K562 (cell line): ENCODE results near the gene SPECC1L. TPM values are rescaled to one million over a fixed set of nuclear protein-coding genes. Genes with fewer than 3 reads are reported as not detected.

Source experiments
- ATAC-seq: fragments of 200-7000 bp; cut with Tn5 transposase; 3 replicates; pipeline ENCODE4 v1.9.1; 2020; ENCODE audit warnings: moderate library complexity
- BruUV-seq: library from RNA; stranded (reverse); fragments of 400-500 nt; replicated peaks from 2 replicates; lab custom pipeline; 2021; lab: Mats Ljungman, UMichigan
- CTCF ChIA-PET: fragments of 300-600 bp; formaldehyde crosslinking; extraction: SDS; loops from one replicate; lab custom pipeline; 2021; ENCODE audit warnings: low intra/inter-chr PET ratio; lab: Yijun Ruan, JAX
- POLR2A ChIA-PET: fragments of 300-600, 350-650 bp; sonication (Branson Sonifier 250); formaldehyde crosslinking; extraction: SDS; loops from one replicate; lab custom pipeline; 2021; ENCODE audit warnings: antibody characterized with exemption, inconsistent platforms; lab: Yijun Ruan, JAX
- DNase-seq, 4 experiments: peaks; one replicate each; pipeline versions ENCODE4 v3.0.0 to v3.0.0-alpha.2; 2011 to 2018; ENCODE audit warnings: low spot score in 3 of 4, mixed read lengths in 3 of 4; ENCODE audit errors: extremely low read depth in 1 of 4
- FAIRE-seq: peaks from 2 replicates; lab custom pipeline; 2011; peaks lifted over from hg19 to GRCh38; lab: Jason Lieb, UNC
- H2AFZ ChIP-seq: 2 replicates; pipeline ENCODE4 v1.6.0; 2011; ENCODE audit warnings: low read depth, low read length, control low read depth, inconsistent platforms
- H3K27ac ChIP-seq: fragments of 200-600 bp; 3 replicates; pipeline ENCODE4 v1.8.0; 2011; ENCODE audit warnings: low read depth, mild to moderate bottlenecking, control low read depth, inconsistent platforms, low read length, moderate library complexity, mixed read lengths; ENCODE audit errors: extremely low read depth
- H3K27me3 ChIP-seq, 2 experiments: fragments of 300-600 bp in 1 of 2; 2 replicates in 1 of 2; 3 replicates in 1 of 2; pipeline versions ENCODE4 v1.6.0 to v1.8.0; 2011; ENCODE audit warnings: inconsistent platforms in 2 of 2, low read length in 2 of 2, mild to moderate bottlenecking in 1 of 2, mixed read lengths in 1 of 2, moderate library complexity in 1 of 2; ENCODE audit not compliant: control insufficient read depth in 2 of 2, insufficient read depth in 2 of 2
- H3K36me3 ChIP-seq: fragments of 300-600 bp; 3 replicates; pipeline ENCODE4 v1.8.0; 2011; ENCODE audit warnings: mild to moderate bottlenecking, low read length, inconsistent platforms; ENCODE audit not compliant: control insufficient read depth, insufficient read depth
- H3K4me1 ChIP-seq, 2 experiments: fragments of 200-600 bp in 1 of 2; replicated peaks in 1 of 2; 2 replicates in 1 of 2; 3 replicates in 1 of 2; pipeline versions ENCODE4 v1.5.1 to v1.8.0; 2011; ENCODE audit warnings: inconsistent platforms in 2 of 2, low read length in 2 of 2, mild to moderate bottlenecking in 1 of 2, mixed read lengths in 1 of 2, moderate library complexity in 1 of 2; ENCODE audit not compliant: control insufficient read depth in 2 of 2, insufficient read depth in 2 of 2
- H3K4me2 ChIP-seq: 2 replicates; pipeline ENCODE4 v1.6.1; 2011; ENCODE audit warnings: low read length, control low read depth, inconsistent platforms, mixed read lengths; ENCODE audit not compliant: insufficient read depth
- H3K4me3 ChIP-seq: fragments of 200-600 bp; sonication (generic), shearing (Covaris generic); 2 replicates; pipeline ENCODE4 v1.5.1; 2016; ENCODE audit warnings: control low read depth, inconsistent platforms
- H3K79me2 ChIP-seq: fragments of 200-600 bp; 3 replicates; pipeline ENCODE4 v1.8.0; 2011; ENCODE audit warnings: low read length, inconsistent platforms; ENCODE audit not compliant: control insufficient read depth, insufficient read depth
- H3K9ac ChIP-seq, 2 experiments: 2 replicates each; pipeline versions ENCODE4 v1.6.0 to v1.6.1; 2011; ENCODE audit warnings: low read depth in 2 of 2, low read length in 2 of 2, control low read depth in 1 of 2, inconsistent platforms in 1 of 2, mild to moderate bottlenecking in 1 of 2, mixed read lengths in 1 of 2; ENCODE audit not compliant: insufficient read depth in 1 of 2
- H3K9me1 ChIP-seq: one replicate; pipeline ENCODE4 v1.6.0; 2011; ENCODE audit warnings: inconsistent platforms, mild to moderate bottlenecking, low read length, moderate library complexity; ENCODE audit not compliant: control insufficient read depth, insufficient read depth
- H3K9me3 ChIP-seq: replicated peaks from 2 replicates; pipeline ENCODE4 v1.5.1; 2011; ENCODE audit warnings: low read depth, low read length, inconsistent platforms; ENCODE audit not compliant: control insufficient read depth, insufficient read depth
- H4K20me1 ChIP-seq: replicated peaks from 2 replicates; pipeline ENCODE4 v1.6.1; 2011; ENCODE audit warnings: low read length, inconsistent platforms, mixed read lengths; ENCODE audit not compliant: control insufficient read depth, insufficient read depth
- CGGBP1 ChIP-seq: fragments of 250-450 bp; sonication (Bioruptor Pico); IDR thresholded peaks from 2 replicates; pipeline ENCODE4 v1.9.0; 2021; ENCODE audit warnings: mild to moderate bottlenecking
- DIDO1 ChIP-seq: fragments of 450-650 bp; IDR thresholded peaks from 2 replicates; pipeline ENCODE4 v1.6.1; 2016; ENCODE audit warnings: low read depth, missing biosample characterization, missing genetic modification characterization
- ESRRA ChIP-seq: fragments of 450-650 bp; IDR thresholded peaks from 2 replicates; pipeline ENCODE4 v1.6.1; 2014; ENCODE audit warnings: low read depth, mild to moderate bottlenecking, moderate library complexity, borderline replicate concordance
- POLR2A ChIP-seq: fragments of 450-650 bp; conservative IDR thresholded peaks from 2 replicates; pipeline ENCODE4 v1.6.1; 2016
- POLR3G ChIP-seq: IDR thresholded peaks from 2 replicates; pipeline ENCODE4 v1.6.1; 2011; ENCODE audit not compliant: insufficient read length, insufficient replicate concordance; ENCODE audit errors: extremely low read depth
- TAF15 ChIP-seq: fragments of 200-400 bp; formaldehyde crosslinking; IDR thresholded peaks from 2 replicates; pipeline ENCODE4 v1.6.1; 2017; ENCODE audit warnings: mild to moderate bottlenecking, low read depth, low read length, moderate library complexity
- WGBS: fragments of 100-300 bp; shearing (Covaris generic); methylation state at CpG from one replicate; pipeline ENCODE4 v1.1.6; 2016; ENCODE audit warnings: low coverage, mixed read lengths; ENCODE audit not compliant: insufficient coverage; ENCODE audit errors: missing lambda C conversion rate; 5-methylcytosine and 5-hydroxymethylcytosine counted together
- in situ Hi-C: fragments of 300-500 bp; cut with MboI; formaldehyde crosslinking; loops from 4 replicates; pipeline ENCODE4 v1.15.0; 2018; ENCODE audit warnings: inconsistent platforms, mixed read lengths
- intact Hi-C: fragments of 100-400 bp; cut with micrococcal nuclease; formaldehyde crosslinking; loops from 2 replicates; pipeline ENCODE4 v1.14.2; 2022
- polyA plus RNA-seq, 8 experiments: library from polyadenylated mRNA; depleted of rRNA in 4 of 8; stranded (reverse) in 5 of 8; unstranded in 3 of 8; fragments of >200 nt; fragmentation: Nextera tagmentation in 2 of 8; fragmentation: Illumina TruSeq in 1 of 8; extraction: Ambion mirVana in 2 of 8; extraction: Trizol in 1 of 8; gene quantifications; 2 replicates each; pipeline versions ENCODE4 v1.2.1 to v1.2.3, GENCODE V29; 2011 to 2014; ENCODE audit warnings: inconsistent platforms in 1 of 8, missing spikeins in 1 of 8
- total RNA-seq, 7 experiments: library from RNA; depleted of rRNA in 6 of 7; stranded (reverse); fragments of >200 nt in 6 of 7; fragmentation: Illumina TruSeq in 2 of 7; extraction: Trizol in 2 of 7; gene quantifications; 2 replicates each; pipeline versions ENCODE4 v1.2.1 to v1.2.3, GENCODE V29; 2011 to 2021; ENCODE audit warnings: low replicate concordance in 1 of 7
- TF ChIP-seq, protein P1 (sequence below): sonication (generic); formaldehyde crosslinking; IDR thresholded peaks from 2 replicates; pipeline ENCODE4 v1.8.0; 2022; ENCODE audit warnings: mild to moderate bottlenecking, missing genetic modification reagents

SPECC1L gene
- total and polyA plus RNA-seq, 9 of the 15 experiments (the other 6 are each of a cell fraction or from before 2014, with no cell fraction given), result 1.4 to 27.9 (median 14.5) TPM

- no peak for TF ChIP-seq ESRRA
Observed at GRCh38 chr22:24408630-24409029, 138.0 kb downstream of the SPECC1L start (continued).

DNA sequence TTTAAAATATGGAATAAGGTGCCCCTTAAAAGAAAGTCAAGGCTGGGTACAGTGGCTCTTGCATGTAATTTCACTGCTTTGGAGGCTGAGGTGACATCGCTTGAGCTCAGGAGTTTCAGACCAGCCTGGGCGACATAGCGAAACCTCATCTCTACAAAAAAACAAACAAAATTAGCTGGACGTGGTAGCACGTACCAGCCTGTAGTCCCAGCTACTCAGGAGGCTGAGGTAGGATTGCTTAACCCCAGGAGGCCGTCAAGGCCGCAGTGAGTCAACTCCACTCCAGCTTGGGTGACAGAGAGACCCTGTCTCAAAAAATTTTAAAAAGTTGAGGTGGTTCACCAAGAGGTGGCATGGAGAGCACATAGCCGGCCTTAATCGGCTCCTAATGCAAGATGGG, 139.1 kb downstream of the SPECC1L start:
- CTCF ChIA-PET, result no interaction called here
- DNase-seq (no peak), ATAC-seq (no peak), FAIRE-seq (no peak)
- Histone ChIP-seq H3K4me3 (no peak overlapping the region), H3K9me1 (no peaks in the 10 kb centered on the region), H3K27me3 (no peaks in the 10 kb centered on the region), H3K36me3 (peaks cover 24% of the 10 kb centered on the region; the same call in 1 of the 3 replicates), H3K4me1 (peaks cover 10 to 16% of the 10 kb centered on the region in 2 experiments; a peak in 4 of 5 replicates), H2AFZ (no peak overlapping the region), H3K9me3 (no peaks in the 10 kb centered on the region), H4K20me1 (no peaks in the 10 kb centered on the region; the same call in 1 of the 2 replicates), H3K27ac (no peak overlapping the region), H3K79me2 (no peaks in the 10 kb centered on the region), H3K9ac (no peak overlapping the region), H3K4me2 (no peak overlapping the region)
- 86% methylated on average over 6 of the region's 9 CpGs for WGBS
- TF ChIP-seq TAF15 (no peak), DIDO1 (tag) (no peak), POLR3G (no peak), CGGBP1 (no peak), POLR2A (no peak)
- TF ChIP-seq, protein P1, sequence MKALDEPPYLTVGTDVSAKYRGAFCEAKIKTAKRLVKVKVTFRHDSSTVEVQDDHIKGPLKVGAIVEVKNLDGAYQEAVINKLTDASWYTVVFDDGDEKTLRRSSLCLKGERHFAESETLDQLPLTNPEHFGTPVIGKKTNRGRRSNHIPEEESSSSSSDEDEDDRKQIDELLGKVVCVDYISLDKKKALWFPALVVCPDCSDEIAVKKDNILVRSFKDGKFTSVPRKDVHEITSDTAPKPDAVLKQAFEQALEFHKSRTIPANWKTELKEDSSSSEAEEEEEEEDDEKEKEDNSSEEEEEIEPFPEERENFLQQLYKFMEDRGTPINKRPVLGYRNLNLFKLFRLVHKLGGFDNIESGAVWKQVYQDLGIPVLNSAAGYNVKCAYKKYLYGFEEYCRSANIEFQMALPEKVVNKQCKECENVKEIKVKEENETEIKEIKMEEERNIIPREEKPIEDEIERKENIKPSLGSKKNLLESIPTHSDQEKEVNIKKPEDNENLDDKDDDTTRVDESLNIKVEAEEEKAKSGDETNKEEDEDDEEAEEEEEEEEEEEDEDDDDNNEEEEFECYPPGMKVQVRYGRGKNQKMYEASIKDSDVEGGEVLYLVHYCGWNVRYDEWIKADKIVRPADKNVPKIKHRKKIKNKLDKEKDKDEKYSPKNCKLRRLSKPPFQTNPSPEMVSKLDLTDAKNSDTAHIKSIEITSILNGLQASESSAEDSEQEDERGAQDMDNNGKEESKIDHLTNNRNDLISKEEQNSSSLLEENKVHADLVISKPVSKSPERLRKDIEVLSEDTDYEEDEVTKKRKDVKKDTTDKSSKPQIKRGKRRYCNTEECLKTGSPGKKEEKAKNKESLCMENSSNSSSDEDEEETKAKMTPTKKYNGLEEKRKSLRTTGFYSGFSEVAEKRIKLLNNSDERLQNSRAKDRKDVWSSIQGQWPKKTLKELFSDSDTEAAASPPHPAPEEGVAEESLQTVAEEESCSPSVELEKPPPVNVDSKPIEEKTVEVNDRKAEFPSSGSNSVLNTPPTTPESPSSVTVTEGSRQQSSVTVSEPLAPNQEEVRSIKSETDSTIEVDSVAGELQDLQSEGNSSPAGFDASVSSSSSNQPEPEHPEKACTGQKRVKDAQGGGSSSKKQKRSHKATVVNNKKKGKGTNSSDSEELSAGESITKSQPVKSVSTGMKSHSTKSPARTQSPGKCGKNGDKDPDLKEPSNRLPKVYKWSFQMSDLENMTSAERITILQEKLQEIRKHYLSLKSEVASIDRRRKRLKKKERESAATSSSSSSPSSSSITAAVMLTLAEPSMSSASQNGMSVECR (CRISPR knock-in tag), result no peak
- in situ Hi-C loops, result loop anchor here (10.0 kb wide), 1 partner anchor 365 kb away; the partner anchor contains the start of gene PIWIL3
- BruUV-seq, result no TSS peak
- POLR2A ChIA-PET, result interaction anchor here (0.7 kb wide), 1 partner anchor 78 kb away, joined by 3 read pairs; no protein-coding TSS in a partner anchor
- intact Hi-C loops, result no loop called here
